ENCODE results near the gene ISG20.

Gene ISG20

GRCh38 chr15:88612186-88612796 lies 26.5 kb upstream of the ISG20 start:
- H3K9me3 ChIP-seq (ENCODE audit: low read length) = no peaks in the 10 kb centered on the region
- H2AFZ ChIP-seq (ENCODE audit: low read depth, low read length) = no peak overlapping the region
- H3K36me3 ChIP-seq (ENCODE audit: insufficient read depth, low read length) = peaks cover 19% of the 10 kb centered on the region
- peaks cover 66% of the 10 kb centered on the region for H3K4me1 ChIP-seq (ENCODE audit: insufficient read depth, low read length)
- H3K4me3 ChIP-seq (ENCODE audit: low read length) = no peak overlapping the region
- H3K27me3 ChIP-seq (ENCODE audit: insufficient read depth, low read length) = no peaks in the 10 kb centered on the region

DNA sequence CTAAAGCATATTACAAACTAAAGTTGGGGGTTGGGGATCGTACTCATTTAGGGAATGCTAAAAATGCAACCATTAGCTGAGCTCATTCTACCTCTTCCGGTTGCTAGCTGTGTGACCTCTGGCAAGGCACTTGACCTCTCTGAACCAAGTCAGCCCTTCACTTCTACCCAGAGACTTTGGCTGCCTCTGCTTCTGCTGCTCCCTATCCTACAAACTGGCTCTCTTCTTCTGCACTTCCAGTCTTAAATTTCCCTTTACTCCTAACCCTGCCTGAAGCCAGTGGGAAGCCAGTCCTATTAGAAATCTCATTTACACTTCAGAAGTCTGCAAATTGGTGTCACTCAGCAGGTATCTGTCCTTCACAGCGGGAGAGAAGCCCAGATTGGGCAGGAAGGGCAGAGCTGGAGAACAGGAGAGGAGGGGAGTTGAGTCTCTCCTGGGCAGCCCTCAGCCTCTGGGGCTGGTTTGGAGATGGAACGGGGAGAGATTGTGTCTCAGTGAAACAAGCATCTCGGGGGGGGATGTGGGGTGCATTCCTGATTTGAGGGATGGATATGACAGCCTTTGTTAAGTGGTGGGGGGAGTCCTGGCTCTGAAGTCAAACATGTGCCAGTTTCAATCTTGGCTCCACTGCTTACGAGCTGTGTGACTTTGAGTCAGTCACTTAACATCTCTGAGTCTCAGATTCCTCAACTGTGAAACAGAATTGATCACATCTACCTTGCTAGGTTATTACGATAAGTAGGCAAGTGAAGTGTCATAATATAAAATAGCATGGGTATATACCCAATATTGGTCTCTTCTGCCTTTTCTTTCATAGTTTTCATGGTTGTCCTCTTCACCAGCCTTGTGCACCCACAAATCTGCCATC lies 25.5 kb upstream of the ISG20 start:
- Histone ChIP-seq H3K4me3 (ENCODE audit: low read length) (no peak overlapping the region), H3K36me3 (ENCODE audit: insufficient read depth, low read length) (peaks cover 19% of the 10 kb centered on the region), H3K27me3 (ENCODE audit: insufficient read depth, low read length) (no peaks in the 10 kb centered on the region), H3K9me3 (ENCODE audit: low read length) (no peaks in the 10 kb centered on the region), H3K4me1 (ENCODE audit: insufficient read depth, low read length) (peaks cover 56% of the 10 kb centered on the region), H2AFZ (ENCODE audit: low read depth, low read length) (no peak overlapping the region)

GRCh38 chr15:88615303-88616107 lies 23.3 kb upstream of the ISG20 start:
- Histone ChIP-seq H3K27me3 (ENCODE audit: insufficient read depth, low read length) (no peaks in the 10 kb centered on the region), H3K4me3 (ENCODE audit: low read length) (no peak overlapping the region), H3K36me3 (ENCODE audit: insufficient read depth, low read length) (peaks cover 19% of the 10 kb centered on the region), H3K9me3 (ENCODE audit: low read length) (no peaks in the 10 kb centered on the region), H2AFZ (ENCODE audit: low read depth, low read length) (no peak overlapping the region), H3K4me1 (ENCODE audit: insufficient read depth, low read length) (peaks cover 34% of the 10 kb centered on the region)

- Histone ChIP-seq H3K9me3 (ENCODE audit: low read length) (no peaks in the 10 kb centered on the region), H3K4me3 (ENCODE audit: low read length) (no peak overlapping the region), H2AFZ (ENCODE audit: low read depth, low read length) (no peak overlapping the region), H3K27me3 (ENCODE audit: insufficient read depth, low read length) (no peaks in the 10 kb centered on the region), H3K4me1 (ENCODE audit: insufficient read depth, low read length) (peaks cover 32% of the 10 kb centered on the region), H3K36me3 (ENCODE audit: insufficient read depth, low read length) (peaks cover 19% of the 10 kb centered on the region)
Measured at GRCh38 chr15:88616240-88616639, 22.6 kb upstream of the ISG20 start.

DNA sequence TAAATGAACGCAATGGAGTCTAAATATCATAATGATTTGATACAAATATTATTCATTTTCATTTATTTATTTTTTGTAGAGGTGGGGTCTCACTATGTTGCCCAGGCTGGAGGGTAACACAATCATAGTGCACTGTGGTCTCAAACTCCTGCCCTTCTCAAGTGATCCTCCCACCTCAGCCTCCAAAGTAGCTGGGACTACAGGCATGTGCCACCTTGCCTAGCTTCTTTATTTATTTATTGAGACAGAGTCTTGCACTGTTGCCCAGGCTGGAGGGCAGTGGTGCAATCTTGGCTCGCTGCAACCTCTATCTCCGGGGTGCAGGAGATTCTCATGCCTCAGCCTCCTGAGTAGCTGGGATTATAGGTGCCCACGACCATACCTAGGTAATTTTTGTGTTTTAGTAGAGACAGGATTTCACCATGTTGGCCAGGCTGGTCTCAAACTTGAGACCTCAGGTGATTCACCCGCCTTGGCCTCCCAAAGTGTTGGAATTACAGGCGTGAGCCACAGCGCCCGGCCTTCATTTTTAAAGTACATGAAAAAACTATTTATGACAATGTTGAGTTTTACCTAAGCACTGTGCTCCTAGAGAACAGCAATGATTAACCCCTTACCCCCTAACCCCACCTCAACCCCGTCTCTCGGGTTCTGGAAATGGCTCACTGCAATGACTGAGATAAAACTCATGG lies 21.6 kb upstream of the ISG20 start:
- Histone ChIP-seq H3K27me3 (ENCODE audit: insufficient read depth, low read length) (no peaks in the 10 kb centered on the region), H3K4me3 (ENCODE audit: low read length) (no peak overlapping the region), H3K9me3 (ENCODE audit: low read length) (no peaks in the 10 kb centered on the region), H3K4me1 (ENCODE audit: insufficient read depth, low read length) (peaks cover 24% of the 10 kb centered on the region), H3K36me3 (ENCODE audit: insufficient read depth, low read length) (peaks cover 19% of the 10 kb centered on the region), H2AFZ (ENCODE audit: low read depth, low read length) (no peak overlapping the region)

DNA sequence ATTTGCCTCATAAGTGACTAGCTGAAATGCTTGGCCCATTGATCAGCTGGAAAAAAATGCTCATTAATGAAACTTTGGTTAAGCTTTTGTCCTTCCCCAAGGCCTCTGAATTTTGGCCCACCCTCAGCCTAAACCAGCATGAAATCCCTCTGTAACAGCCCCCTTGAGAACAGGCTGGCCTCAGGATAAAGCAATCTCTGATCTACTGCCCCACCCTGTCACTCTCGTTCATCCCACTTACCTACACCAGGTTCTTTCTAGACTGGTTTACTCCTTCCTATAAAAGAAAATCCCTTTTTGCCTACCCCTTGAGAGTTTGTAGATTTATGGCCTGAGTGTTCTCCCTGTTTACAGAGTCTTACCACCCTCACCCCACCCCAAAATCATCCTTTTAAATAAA lies 21.0 kb upstream of the ISG20 start:
- Histone ChIP-seq H3K36me3 (ENCODE audit: insufficient read depth, low read length) (peaks cover 19% of the 10 kb centered on the region), H2AFZ (ENCODE audit: low read depth, low read length) (no peak overlapping the region), H3K4me1 (ENCODE audit: insufficient read depth, low read length) (peaks cover 26% of the 10 kb centered on the region), H3K9me3 (ENCODE audit: low read length) (no peaks in the 10 kb centered on the region), H3K27me3 (ENCODE audit: insufficient read depth, low read length) (no peaks in the 10 kb centered on the region), H3K4me3 (ENCODE audit: low read length) (no peak overlapping the region)

- Histone ChIP-seq H3K27me3 (ENCODE audit: insufficient read depth, low read length) (no peaks in the 10 kb centered on the region), H3K9me3 (ENCODE audit: low read length) (no peaks in the 10 kb centered on the region), H2AFZ (ENCODE audit: low read depth, low read length) (no peak overlapping the region), H3K4me3 (ENCODE audit: low read length) (no peak overlapping the region), H3K4me1 (ENCODE audit: insufficient read depth, low read length) (peaks cover 28% of the 10 kb centered on the region), H3K36me3 (ENCODE audit: insufficient read depth, low read length) (peaks cover 18% of the 10 kb centered on the region)
Measured at GRCh38 chr15:88618686-88619085, 20.1 kb upstream of the ISG20 start.

- no peaks in the 10 kb centered on the region for H3K27me3 ChIP-seq (ENCODE audit: insufficient read depth, low read length)
- no peak overlapping the region for H3K4me3 ChIP-seq (ENCODE audit: low read length)
- peaks cover 34% of the 10 kb centered on the region for H3K4me1 ChIP-seq (ENCODE audit: insufficient read depth, low read length)
- H2AFZ ChIP-seq (ENCODE audit: low read depth, low read length) = no peak overlapping the region
- H3K9me3 ChIP-seq (ENCODE audit: low read length) = no peaks in the 10 kb centered on the region
- peaks cover 23% of the 10 kb centered on the region for H3K36me3 ChIP-seq (ENCODE audit: insufficient read depth, low read length)
Measured at GRCh38 chr15:88619796-88620195, 19.0 kb upstream of the ISG20 start.

- no peaks in the 10 kb centered on the region for H3K27me3 ChIP-seq (ENCODE audit: insufficient read depth, low read length)
- H2AFZ ChIP-seq (ENCODE audit: low read depth, low read length) = peak within 1 kb of the TSS; percentile 12
- H3K9me3 ChIP-seq (ENCODE audit: low read length) = no peaks in the 10 kb centered on the region
- H3K4me1 ChIP-seq (ENCODE audit: insufficient read depth, low read length) = peaks cover 32% of the 10 kb centered on the region
- peak within 1 kb of the TSS; percentile 57 for H3K4me3 ChIP-seq (ENCODE audit: low read length)
- peaks cover 20% of the 10 kb centered on the region for H3K36me3 ChIP-seq (ENCODE audit: insufficient read depth, low read length)
Measured at GRCh38 chr15:88620995-88621772, 17.6 kb upstream of the ISG20 start, which contains the start of gene AEN. TSS of gene AEN (plus strand) at chr15:88621340. CDS start at chr15:88626210, 4,870 bp downstream.

DNA sequence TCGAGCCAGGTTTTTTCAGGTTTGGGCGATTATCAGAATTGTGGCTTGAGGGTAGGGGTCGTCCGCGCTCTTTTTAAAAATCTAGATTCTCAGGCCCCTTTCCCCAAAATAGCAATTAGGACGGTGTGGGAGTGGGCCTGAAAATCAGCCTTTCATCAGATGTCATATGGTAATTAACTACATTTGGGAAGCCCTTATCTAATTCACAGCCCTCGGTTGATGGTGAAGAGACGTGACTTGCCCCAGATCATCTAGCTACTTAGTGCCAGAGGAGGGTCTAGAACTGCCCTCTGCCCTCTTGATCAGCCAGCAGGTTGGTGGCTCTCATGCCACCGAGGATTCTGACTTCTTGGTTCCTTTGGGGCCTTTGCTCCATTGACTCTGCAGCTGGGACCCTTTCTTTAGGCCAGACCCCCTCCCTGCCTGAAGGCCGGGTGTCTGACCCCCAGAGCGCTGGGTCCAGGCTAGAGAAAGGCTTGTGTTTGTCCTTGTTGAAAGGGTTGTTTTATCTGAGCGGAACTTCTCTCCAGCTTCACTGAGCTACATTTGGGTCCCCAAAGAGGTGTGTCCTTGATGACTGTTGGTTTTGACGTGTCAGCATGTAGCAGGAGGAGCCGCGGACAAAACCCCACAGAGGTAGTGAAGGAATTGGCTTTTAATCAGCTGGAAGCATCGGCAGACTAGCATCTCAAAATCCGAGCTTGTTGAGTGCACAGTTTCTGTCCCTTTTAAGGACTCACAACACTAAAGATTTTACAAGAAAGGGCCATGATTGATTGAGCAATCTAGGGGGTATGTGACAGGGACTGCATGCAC lies 16.8 kb upstream of the ISG20 start:
- Histone ChIP-seq H3K4me3 (ENCODE audit: low read length) (peak overlapping the region; percentile 57), H2AFZ (ENCODE audit: low read depth, low read length) (no peak overlapping the region), H3K9me3 (ENCODE audit: low read length) (no peaks in the 10 kb centered on the region), H3K4me1 (ENCODE audit: insufficient read depth, low read length) (peaks cover 32% of the 10 kb centered on the region), H3K27me3 (ENCODE audit: insufficient read depth, low read length) (no peaks in the 10 kb centered on the region), H3K36me3 (ENCODE audit: insufficient read depth, low read length) (peaks cover 22% of the 10 kb centered on the region)

DNA sequence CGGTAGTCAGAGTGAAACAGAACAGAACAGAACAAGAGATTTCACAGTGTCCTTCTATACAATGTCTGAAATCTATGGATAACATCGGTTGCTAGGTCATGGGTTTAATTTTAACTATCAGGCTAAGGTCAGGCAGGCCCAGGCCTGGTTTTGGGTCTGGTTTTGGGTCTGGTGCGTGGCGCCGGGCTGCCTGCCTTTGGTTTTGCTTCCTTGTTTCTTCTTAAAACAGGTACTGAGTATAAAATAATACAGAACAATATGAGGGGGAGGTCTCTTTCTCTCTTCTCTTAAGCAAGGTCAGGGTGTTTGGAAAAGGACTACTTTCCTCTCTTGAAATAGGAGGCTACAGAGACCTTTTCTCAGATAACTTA lies 16.2 kb upstream of the ISG20 start:
- Histone ChIP-seq H3K27me3 (ENCODE audit: insufficient read depth, low read length) (no peaks in the 10 kb centered on the region), H3K4me3 (ENCODE audit: low read length) (peak overlapping the region; percentile 57), H2AFZ (ENCODE audit: low read depth, low read length) (no peak overlapping the region), H3K9me3 (ENCODE audit: low read length) (no peaks in the 10 kb centered on the region), H3K36me3 (ENCODE audit: insufficient read depth, low read length) (peaks cover 28% of the 10 kb centered on the region), H3K4me1 (ENCODE audit: insufficient read depth, low read length) (peaks cover 32% of the 10 kb centered on the region)
